Endothelial cell of umbilical vein (primary cell): Measurements from ENCODE around the gene FALEC. TPM values are rescaled to one million over a fixed set of nuclear protein-coding genes. Genes with fewer than 3 reads are reported as not detected.

Experiments used
- BruUV-seq: library from RNA; stranded (reverse); fragments of 400-500 nt; replicated peaks from 2 replicates; lab custom pipeline; 2021; lab: Mats Ljungman, UMichigan
- CTCF ChIA-PET: fragments of 300-600, 350-600 bp; sonication (Branson Sonifier 250); formaldehyde crosslinking; loops from one replicate; lab custom pipeline; 2021; ENCODE audit warnings: antibody characterized with exemption, inconsistent platforms; lab: Charles Lee
- POLR2A ChIA-PET: fragments of 300-600, 350-600 bp; sonication (Branson Sonifier 250); formaldehyde crosslinking; loops from one replicate; lab custom pipeline; 2021; ENCODE audit warnings: antibody characterized with exemption, inconsistent platforms; lab: Charles Lee
- DNase-seq: peaks from one replicate; pipeline ENCODE4 v3.0.0-alpha.2; 2011; ENCODE audit warnings: low read depth, low spot score
- FAIRE-seq: peaks from 2 replicates; lab custom pipeline; 2011; peaks lifted over from hg19 to GRCh38; lab: Jason Lieb, UNC
- H2AFZ ChIP-seq: 2 replicates; pipeline ENCODE4 v1.6.0; 2012; ENCODE audit warnings: low read depth, low read length, control low read depth, inconsistent platforms
- H3K27ac ChIP-seq: 2 replicates; pipeline ENCODE4 v1.5.1; 2011; ENCODE audit warnings: low read depth, mild to moderate bottlenecking, control low read depth, low read length, moderate library complexity; ENCODE audit not compliant: insufficient read depth
- H3K27me3 ChIP-seq, 2 experiments: 2 replicates each; pipeline versions ENCODE4 v1.6.0 to v1.6.1; 2011; ENCODE audit warnings: low read length in 2 of 2, mixed read lengths in 1 of 2; ENCODE audit not compliant: control insufficient read depth in 2 of 2, insufficient read depth in 2 of 2
- H3K36me3 ChIP-seq, 2 experiments: 2 replicates in 1 of 2; 3 replicates in 1 of 2; pipeline ENCODE4 v1.5.1; 2011; ENCODE audit warnings: low read length in 2 of 2, mild to moderate bottlenecking in 1 of 2, moderate library complexity in 1 of 2; ENCODE audit not compliant: control insufficient read depth in 2 of 2, insufficient read depth in 2 of 2; ENCODE audit errors: extremely low read depth in 1 of 2
- H3K4me1 ChIP-seq: 3 replicates; pipeline ENCODE4 v1.5.1; 2011; ENCODE audit warnings: mild to moderate bottlenecking, low read length; ENCODE audit not compliant: control insufficient read depth, insufficient read depth; ENCODE audit errors: extremely low read depth
- H3K4me2 ChIP-seq: 2 replicates; pipeline ENCODE4 v1.6.1; 2011; ENCODE audit warnings: low read length, control low read depth, mixed read lengths; ENCODE audit not compliant: insufficient read depth
- H3K4me3 ChIP-seq, 3 experiments: fragments of 200-600 bp in 1 of 3; sonication (generic), shearing (Covaris generic) in 1 of 3; replicated peaks in 1 of 3; 2 replicates each; pipeline ENCODE4 v1.5.1; 2011 to 2016; ENCODE audit warnings: control low read depth in 3 of 3, low read length in 3 of 3, mild to moderate bottlenecking in 2 of 3, inconsistent platforms in 1 of 3, low read depth in 1 of 3, moderate library complexity in 1 of 3; ENCODE audit not compliant: insufficient read depth in 1 of 3
- H3K79me2 ChIP-seq: 2 replicates; pipeline ENCODE4 v1.6.0; 2012; ENCODE audit warnings: low read length, inconsistent platforms; ENCODE audit not compliant: control insufficient read depth, insufficient read depth
- H3K9ac ChIP-seq: replicated peaks from 2 replicates; pipeline ENCODE3; 2011; ENCODE audit warnings: low read length, control low read depth; ENCODE audit not compliant: insufficient read depth; ENCODE audit errors: extremely low read depth
- H3K9me1 ChIP-seq: replicated peaks from 3 replicates; pipeline ENCODE4 v1.6.0; 2011; ENCODE audit warnings: mild to moderate bottlenecking, low read length; ENCODE audit not compliant: control insufficient read depth, insufficient read depth; ENCODE audit errors: extremely low read depth
- H3K9me3 ChIP-seq: replicated peaks from 2 replicates; pipeline ENCODE4 v1.5.1; 2012; ENCODE audit warnings: low read length, inconsistent platforms; ENCODE audit not compliant: control insufficient read depth, insufficient read depth
- H4K20me1 ChIP-seq: replicated peaks from 2 replicates; pipeline ENCODE3; 2011; ENCODE audit warnings: mild to moderate bottlenecking, low read length; ENCODE audit not compliant: control insufficient read depth, insufficient read depth; ENCODE audit errors: extremely low read depth
- EZH2 ChIP-seq: IDR thresholded peaks from 2 replicates; pipeline ENCODE4 v1.6.1; 2012; ENCODE audit warnings: borderline replicate concordance, low read depth, mild to moderate bottlenecking, moderate library complexity, low read length, inconsistent platforms; ENCODE audit not compliant: severe bottlenecking
- FOS ChIP-seq: IDR thresholded peaks from 2 replicates; pipeline ENCODE4 v1.6.1; 2011; ENCODE audit warnings: mild to moderate bottlenecking, low read length, moderate library complexity, borderline replicate concordance; ENCODE audit not compliant: insufficient read depth
- GATA2 ChIP-seq: IDR thresholded peaks from 2 replicates; pipeline ENCODE4 v1.7.0; 2011; ENCODE audit warnings: low read depth, mild to moderate bottlenecking, moderate library complexity, mixed read lengths, low read length; ENCODE audit not compliant: insufficient read length, insufficient read depth
- JUN ChIP-seq: IDR thresholded peaks from 2 replicates; pipeline ENCODE4 v1.6.1; 2011; ENCODE audit warnings: borderline replicate concordance, low read depth; ENCODE audit not compliant: insufficient read length, insufficient read depth
- MYC ChIP-seq: IDR thresholded peaks from one replicate; pipeline ENCODE4 v1.6.1; 2011; ENCODE audit warnings: mild to moderate bottlenecking, low read depth, low read length
- POLR2A ChIP-seq: IDR thresholded peaks from 2 replicates; pipeline ENCODE4 v1.6.1; 2012; ENCODE audit warnings: low read depth, mild to moderate bottlenecking, control low read depth, low read length
- POLR2AphosphoS5 ChIP-seq: IDR thresholded peaks from 2 replicates; pipeline ENCODE4 v1.6.1; 2012; ENCODE audit warnings: low read depth, mild to moderate bottlenecking, control low read depth, low read length, moderate library complexity; ENCODE audit not compliant: insufficient read depth
- dilution Hi-C: fragments of 300-500 bp; cut with MboI; formaldehyde crosslinking; loops from one replicate; pipeline ENCODE4 v1.15.0; 2019; ENCODE audit warnings: low sequenced_read_pairs; ENCODE audit not compliant: extremely low pct_ligation_motif_present
- intact Hi-C: fragments of 100-400 bp; cut with micrococcal nuclease; formaldehyde crosslinking; loops from one replicate; pipeline ENCODE4 v1.10.0; 2022
- polyA plus RNA-seq, 4 experiments: library from polyadenylated mRNA; depleted of rRNA in 3 of 4; stranded (reverse) in 3 of 4; unstranded in 1 of 4; fragments of >200 nt; gene quantifications; 2 replicates each; pipeline versions ENCODE4 v1.2.1 to v1.2.3, GENCODE V29; 2011 to 2012; ENCODE audit warnings: missing spikeins in 1 of 4
- total RNA-seq: library from RNA; stranded (reverse); gene quantifications from 2 replicates; pipeline ENCODE4 v1.2.3, GENCODE V29; 2021
- TF ChIP-seq, protein P1 (sequence below): IDR thresholded peaks from 2 replicates; pipeline ENCODE4 v1.6.1; 2011; ENCODE audit not compliant: insufficient read depth, insufficient read length
- TF ChIP-seq, protein P2 (sequence below), 2 donors: IDR thresholded peaks; 1 replicate in 1 of 2; 2 replicates in 1 of 2; pipeline ENCODE4 v1.5.1; 2011; ENCODE audit warnings: low read length in 2 of 2, mild to moderate bottlenecking in 2 of 2, moderate library complexity in 2 of 2, control low read depth in 1 of 2, inconsistent platforms in 1 of 2, low read depth in 1 of 2; ENCODE audit not compliant: insufficient read depth in 1 of 2; ENCODE audit errors: extremely low read depth in 1 of 2

The FALEC gene
- total and polyA plus RNA-seq, 2 donors (not counting 3 experiments of a cell fraction or from before 2014, with no cell fraction given): not detected

DNA sequence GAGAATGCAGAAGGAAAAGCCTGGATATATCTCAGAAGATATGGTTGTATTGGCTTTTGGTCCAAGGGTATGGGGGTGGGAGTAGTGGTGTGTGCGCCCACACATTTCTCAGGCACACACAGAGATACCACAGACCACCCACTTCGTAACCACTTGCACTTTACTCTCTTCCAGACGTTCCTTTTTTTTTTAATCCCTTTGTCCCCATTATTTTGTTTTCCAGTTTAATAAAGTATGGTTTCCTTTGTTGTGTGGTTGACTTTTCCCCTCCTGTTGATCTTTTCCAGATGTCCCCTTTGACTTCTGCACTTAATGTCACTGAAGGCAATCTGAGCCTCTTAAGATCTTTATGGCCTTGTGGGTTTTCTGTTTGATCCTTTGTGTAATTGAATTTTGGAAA is 38.8 kb upstream of the FALEC start:
- ChIA-PET CTCF (no interaction called here), POLR2A (no interaction called here)
- no TSS peak for BruUV-seq
- H4K20me1 ChIP-seq: no peaks in the 10 kb centered on the region
- no peak overlapping the region for H3K4me2 ChIP-seq
- no peak overlapping the region for H3K9ac ChIP-seq
- peaks cover 8% of the 10 kb centered on the region for H3K4me1 ChIP-seq
- intact Hi-C loops: no loop called here
- no peak for DNase-seq
- H3K4me3 ChIP-seq: no peak overlapping the region
- H3K9me1 ChIP-seq: no peaks in the 10 kb centered on the region
- H3K9me3 ChIP-seq: no peaks in the 10 kb centered on the region
- H3K79me2 ChIP-seq: no peaks in the 10 kb centered on the region
- no peak for TF ChIP-seq GATA2
- TF ChIP-seq FOS: no peak
- TF ChIP-seq MYC: no peak
- TF ChIP-seq, protein P1, sequence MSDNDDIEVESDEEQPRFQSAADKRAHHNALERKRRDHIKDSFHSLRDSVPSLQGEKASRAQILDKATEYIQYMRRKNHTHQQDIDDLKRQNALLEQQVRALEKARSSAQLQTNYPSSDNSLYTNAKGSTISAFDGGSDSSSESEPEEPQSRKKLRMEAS: no peak
- TF ChIP-seq EZH2: no peak
- TF ChIP-seq JUN: no peak
- TF ChIP-seq, protein P2, sequence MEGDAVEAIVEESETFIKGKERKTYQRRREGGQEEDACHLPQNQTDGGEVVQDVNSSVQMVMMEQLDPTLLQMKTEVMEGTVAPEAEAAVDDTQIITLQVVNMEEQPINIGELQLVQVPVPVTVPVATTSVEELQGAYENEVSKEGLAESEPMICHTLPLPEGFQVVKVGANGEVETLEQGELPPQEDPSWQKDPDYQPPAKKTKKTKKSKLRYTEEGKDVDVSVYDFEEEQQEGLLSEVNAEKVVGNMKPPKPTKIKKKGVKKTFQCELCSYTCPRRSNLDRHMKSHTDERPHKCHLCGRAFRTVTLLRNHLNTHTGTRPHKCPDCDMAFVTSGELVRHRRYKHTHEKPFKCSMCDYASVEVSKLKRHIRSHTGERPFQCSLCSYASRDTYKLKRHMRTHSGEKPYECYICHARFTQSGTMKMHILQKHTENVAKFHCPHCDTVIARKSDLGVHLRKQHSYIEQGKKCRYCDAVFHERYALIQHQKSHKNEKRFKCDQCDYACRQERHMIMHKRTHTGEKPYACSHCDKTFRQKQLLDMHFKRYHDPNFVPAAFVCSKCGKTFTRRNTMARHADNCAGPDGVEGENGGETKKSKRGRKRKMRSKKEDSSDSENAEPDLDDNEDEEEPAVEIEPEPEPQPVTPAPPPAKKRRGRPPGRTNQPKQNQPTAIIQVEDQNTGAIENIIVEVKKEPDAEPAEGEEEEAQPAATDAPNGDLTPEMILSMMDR (IDR thresholded peaks at IDR 0.05; ENCODE audit: extremely low read depth in 1 of 2, insufficient read depth in 1 of 2, low read depth in 1 of 2, low read length in 2 of 2): no peak
- no peak for TF ChIP-seq POLR2AphosphoS5
- no peak for TF ChIP-seq POLR2A
- H2AFZ ChIP-seq: no peak overlapping the region
- FAIRE-seq: no peak
- dilution Hi-C loops: no loop called here
- H3K36me3 ChIP-seq: peaks cover 0 to 9% of the 10 kb centered on the region in 2 experiments
- H3K27me3 ChIP-seq: no peaks in the 10 kb centered on the region
- H3K27ac ChIP-seq: no peak overlapping the region
